Transverse colon (tissue), 4 donors: ENCODE data around the gene C1QL3.

Source experiments
- CTCF ChIP-seq, 5 experiments: fragments of 200-600 bp in 3 of 5; fragments of 450-650 bp in 2 of 5; sonication (generic) in 3 of 5; IDR thresholded peaks; 1 replicate in 2 of 5; 2 replicates in 3 of 5; pipeline ENCODE4 v1.5.1; 2016 to 2017; ENCODE audit warnings: antibody characterized with exemption in 5 of 5, inconsistent platforms in 3 of 5, mild to moderate bottlenecking in 2 of 5, moderate library complexity in 1 of 5
- EP300 ChIP-seq: sonication (generic); formaldehyde crosslinking; IDR thresholded peaks from one replicate; pipeline ENCODE4 v1.6.1; 2017; ENCODE audit warnings: antibody characterized with exemption, low read depth
- POLR2A ChIP-seq: fragments of 450-650 bp; IDR thresholded peaks from one replicate; pipeline ENCODE4 v1.6.1; 2016; ENCODE audit warnings: antibody characterized with exemption, mild to moderate bottlenecking, moderate library complexity
- POLR2AphosphoS5 ChIP-seq, 3 donors: sonication (generic); formaldehyde crosslinking; IDR thresholded peaks; one replicate each; pipeline ENCODE4 v1.6.1; 2016; ENCODE audit warnings: antibody characterized with exemption in 3 of 3

- TF ChIP-seq CTCF (IDR thresholded peaks at IDR 0.05), result no peak
- no peak for TF ChIP-seq POLR2A
- no peak for TF ChIP-seq EP300
- TF ChIP-seq POLR2AphosphoS5 (IDR thresholded peaks at IDR 0.05), result no peak
Observed at GRCh38 chr10:16562891-16563290, 41.2 kb upstream of the C1QL3 start.
